Embryonic facial prominence (tissue), 1 donor: Measurements from ENCODE around the gene SPDL1.
A peak's percentile ranks its signal among the peaks of the same experiment; 100 is the strongest.

Experiments
- DNase-seq: peaks from one replicate; pipeline ENCODE4 v3.0.0-alpha.2; 2016; ENCODE audit errors: extremely low spot score

The SPDL1 gene, protein sequence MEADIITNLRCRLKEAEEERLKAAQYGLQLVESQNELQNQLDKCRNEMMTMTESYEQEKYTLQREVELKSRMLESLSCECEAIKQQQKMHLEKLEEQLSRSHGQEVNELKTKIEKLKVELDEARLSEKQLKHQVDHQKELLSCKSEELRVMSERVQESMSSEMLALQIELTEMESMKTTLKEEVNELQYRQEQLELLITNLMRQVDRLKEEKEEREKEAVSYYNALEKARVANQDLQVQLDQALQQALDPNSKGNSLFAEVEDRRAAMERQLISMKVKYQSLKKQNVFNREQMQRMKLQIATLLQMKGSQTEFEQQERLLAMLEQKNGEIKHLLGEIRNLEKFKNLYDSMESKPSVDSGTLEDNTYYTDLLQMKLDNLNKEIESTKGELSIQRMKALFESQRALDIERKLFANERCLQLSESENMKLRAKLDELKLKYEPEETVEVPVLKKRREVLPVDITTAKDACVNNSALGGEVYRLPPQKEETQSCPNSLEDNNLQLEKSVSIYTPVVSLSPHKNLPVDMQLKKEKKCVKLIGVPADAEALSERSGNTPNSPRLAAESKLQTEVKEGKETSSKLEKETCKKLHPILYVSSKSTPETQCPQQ

GRCh38 chr5:169583424-169584220 lies at the start of gene SPDL1:
Gene SPDL1 (plus strand): TSS chr5:169583773. CDS start chr5:169588417, 4,644 bp downstream.
- DNase-seq = peak; percentile 89

GRCh38 chr5:169534311-169534880 lies 49.2 kb upstream of the SPDL1 start:
- no peak for DNase-seq

GRCh38 chr5:169534939-169535338 lies 48.6 kb upstream of the SPDL1 start:
- DNase-seq = no peak

DNA sequence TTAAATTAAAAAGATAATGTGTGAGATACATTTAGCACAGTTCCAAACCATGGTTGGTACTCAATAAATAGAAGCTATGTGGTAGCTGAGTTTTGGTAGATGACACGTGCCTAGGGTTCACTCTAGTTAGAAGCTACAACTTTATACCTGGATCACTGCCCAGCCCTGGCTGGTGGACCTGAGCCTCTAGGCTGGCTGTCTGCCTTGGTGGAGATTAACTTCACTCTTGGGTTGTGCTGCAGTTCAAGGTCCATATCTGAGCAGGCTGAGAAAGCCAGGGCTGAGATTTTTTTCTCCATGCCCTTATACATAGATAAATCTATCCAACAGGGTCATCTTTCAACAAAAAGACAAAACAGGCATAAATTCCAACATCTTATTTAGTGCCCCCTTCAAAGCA lies 44.6 kb upstream of the SPDL1 start:
- DNase-seq = no peak

DNA sequence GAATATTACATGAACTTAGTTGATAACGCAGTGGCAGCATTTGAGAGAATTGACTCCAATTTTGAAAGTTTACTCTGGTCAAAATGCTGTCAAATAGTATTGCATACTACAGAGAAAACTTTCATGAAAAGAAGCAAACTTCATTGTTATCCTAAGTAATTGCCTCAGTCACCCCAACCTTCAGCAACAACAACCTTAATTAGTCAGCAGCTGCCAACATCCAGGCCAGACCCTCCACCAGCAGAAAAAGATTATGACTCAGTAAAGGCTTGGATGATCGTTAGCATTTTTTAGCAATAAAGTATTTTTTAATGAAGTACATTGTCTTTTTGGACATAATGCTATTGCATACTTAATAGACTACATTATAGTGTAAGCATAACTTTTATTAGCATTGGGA lies 40.8 kb upstream of the SPDL1 start:
- no peak for DNase-seq

- DNase-seq = no peak
These were observed 39.2 kb upstream of the SPDL1 start for GRCh38 chr5:169544264-169544950.

DNA sequence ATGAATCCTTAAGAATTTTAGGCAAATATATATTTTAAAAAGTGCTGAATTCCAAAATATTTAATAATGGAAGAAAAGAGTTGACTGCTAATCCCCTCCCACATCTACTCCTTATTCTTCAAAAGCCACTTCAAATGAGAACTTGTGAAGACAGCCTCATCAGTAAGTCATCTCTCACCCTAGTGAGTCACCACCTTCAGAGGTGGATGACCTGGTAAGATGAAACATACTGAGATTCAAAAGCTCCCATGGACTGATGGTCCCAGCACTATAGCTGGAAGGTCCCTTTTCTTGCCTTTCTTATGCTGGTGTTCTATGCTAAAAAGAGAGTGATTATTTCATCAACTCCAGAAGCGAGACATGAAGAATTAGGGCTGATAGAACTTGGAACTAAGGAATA lies 37.8 kb upstream of the SPDL1 start:
- no peak for DNase-seq

- no peak for DNase-seq
These were observed 37.2 kb upstream of the SPDL1 start for GRCh38 chr5:169546346-169546745.

- no peak for DNase-seq
These were observed 36.1 kb upstream of the SPDL1 start for GRCh38 chr5:169547508-169547907.

DNA sequence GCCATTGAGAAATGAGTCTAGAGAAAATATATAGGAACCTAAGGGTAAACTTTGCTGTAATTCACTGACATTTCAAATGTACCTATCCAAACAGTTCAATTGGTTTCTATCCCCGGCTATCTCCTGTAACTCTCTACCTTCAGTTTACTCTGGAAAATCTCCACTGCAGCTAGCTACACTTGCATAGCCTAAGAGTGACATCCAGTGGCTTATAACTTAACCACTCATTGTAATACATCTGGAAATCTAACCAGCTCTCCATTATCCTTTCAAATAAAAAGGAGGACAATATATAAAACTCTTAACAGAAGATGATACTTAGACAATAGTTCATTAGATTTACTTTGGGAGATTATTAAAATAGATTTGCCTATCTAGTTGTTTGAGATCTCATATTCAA lies 35.3 kb upstream of the SPDL1 start:
- peak; percentile 53 for DNase-seq

DNA sequence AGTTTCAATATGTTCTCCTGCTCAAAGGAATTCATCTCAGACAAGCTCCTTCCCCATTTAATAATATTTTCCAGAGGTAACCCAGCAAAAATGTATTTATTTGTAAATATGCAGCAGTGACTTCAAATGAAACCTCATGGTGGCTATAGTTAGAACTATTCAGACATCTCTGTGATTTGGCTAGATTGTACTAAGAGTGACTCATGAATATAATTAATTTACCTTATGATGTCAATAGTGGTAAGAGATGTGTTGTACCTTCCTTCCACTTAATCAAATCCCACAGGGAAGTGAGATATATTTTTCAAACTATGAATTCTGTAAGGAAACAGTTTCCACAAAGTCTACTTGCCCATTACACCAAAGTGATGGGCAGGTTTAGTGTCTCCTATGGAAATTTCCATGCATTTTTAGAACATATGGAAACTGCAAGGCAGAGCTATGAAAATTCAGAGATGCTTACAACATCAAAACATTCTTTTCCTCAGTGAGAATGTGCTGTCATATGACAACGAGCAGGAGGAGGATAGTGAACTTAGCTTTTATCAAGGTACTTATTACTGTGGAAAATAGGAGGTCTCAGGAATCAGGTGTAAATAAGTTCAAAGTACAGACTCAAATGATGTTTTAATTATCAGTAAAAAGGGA lies 34.0 kb upstream of the SPDL1 start:
- DNase-seq = no peak

DNA sequence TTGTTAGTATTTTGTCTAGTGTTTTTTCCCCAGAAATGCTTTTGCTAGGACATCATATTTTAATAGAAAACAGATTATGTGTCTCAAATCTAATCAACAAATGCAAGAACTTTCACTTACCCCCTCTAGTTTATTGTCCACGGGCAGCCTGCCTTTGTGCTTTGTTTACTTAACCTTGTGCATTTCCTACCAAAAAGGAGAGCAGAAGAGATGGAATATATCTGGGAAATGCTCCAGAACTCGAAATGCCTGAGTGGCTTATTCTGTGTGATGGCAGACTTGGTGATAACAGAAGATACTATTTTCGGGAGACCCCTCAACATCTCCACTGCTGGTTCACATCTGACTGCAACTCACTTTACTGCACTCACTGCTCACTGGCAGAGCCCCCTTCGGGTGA lies 33.3 kb upstream of the SPDL1 start:
- no peak for DNase-seq

DNA sequence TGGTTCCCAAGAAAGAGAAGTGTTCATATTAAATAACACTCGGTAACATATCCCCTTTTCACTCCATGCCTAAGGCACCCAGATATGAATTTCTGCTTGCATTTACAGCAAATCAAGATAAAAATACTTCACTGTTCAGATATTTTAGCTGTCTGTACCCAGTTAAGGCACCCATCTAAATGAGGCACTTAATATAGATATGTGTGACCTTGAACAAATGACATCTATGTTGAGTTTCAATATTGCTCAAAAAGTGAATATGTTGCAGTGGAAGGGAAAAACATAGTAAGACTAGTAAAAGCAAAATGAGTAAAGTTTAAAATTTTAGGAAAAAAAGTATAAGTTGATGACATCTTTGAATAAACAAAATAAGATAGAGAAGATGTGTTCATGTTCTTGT lies 32.4 kb upstream of the SPDL1 start:
- no peak for DNase-seq

- no peak for DNase-seq
These were observed 31.9 kb upstream of the SPDL1 start for GRCh38 chr5:169551696-169552095.

DNA sequence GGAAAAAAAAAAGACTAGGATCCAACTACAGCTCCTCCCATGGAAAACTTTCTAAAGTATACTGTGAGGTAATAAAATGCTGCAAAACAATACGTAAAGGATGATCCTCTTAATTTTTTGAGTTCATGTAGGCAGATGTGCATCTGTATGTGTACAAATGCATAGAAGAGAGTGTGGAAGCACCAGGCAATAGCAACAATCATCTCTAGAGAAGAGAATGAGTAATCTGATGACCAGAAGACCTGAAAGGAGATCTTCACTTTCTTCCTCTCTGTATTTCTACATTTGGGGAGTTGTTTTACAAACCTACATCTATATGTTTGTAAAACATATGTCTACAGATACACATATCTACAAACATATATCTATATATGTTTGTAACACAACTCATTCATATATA lies 29.3 kb upstream of the SPDL1 start:
- DNase-seq = no peak

DNA sequence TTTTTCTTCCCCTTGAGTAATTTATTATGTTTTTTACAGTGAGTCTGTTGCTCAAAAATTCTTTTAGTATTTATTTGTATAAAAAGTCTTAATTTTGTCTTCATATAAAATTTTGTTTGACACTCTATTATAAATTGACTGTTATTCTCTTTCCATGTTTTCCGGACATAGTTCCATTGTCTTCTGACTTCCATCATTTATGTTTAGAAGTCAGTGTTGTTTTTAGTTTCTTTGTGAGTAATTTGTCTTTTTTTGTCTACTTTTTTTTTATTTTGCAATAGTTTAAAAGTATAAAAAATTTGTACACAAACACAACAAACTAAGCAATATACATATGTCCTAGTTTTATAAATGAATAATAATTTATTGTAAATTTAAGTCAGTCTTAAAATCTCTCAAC lies 25.7 kb upstream of the SPDL1 start:
- no peak for DNase-seq

DNA sequence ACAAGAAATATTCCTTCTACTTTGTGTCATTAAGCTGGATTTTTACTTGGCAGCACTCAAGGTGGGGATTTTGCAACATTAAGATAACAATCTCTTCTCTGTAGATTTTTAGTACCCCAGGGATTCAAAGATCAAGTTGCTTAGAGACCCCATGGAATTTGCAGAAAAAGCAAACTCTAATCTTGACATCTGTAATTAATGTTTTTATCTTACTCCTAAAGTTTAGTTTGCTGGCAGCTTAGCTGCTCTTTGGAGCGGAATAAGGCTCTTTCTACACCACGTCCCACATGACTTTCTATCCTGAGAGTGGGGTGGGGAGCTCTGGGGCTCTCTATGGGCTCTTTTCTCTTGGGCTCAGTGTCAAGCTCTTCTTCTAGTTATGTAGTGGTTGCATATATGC lies 21.7 kb upstream of the SPDL1 start:
- DNase-seq = no peak

GRCh38 chr5:169563369-169563768 lies 20.2 kb upstream of the SPDL1 start:
- no peak for DNase-seq

DNA sequence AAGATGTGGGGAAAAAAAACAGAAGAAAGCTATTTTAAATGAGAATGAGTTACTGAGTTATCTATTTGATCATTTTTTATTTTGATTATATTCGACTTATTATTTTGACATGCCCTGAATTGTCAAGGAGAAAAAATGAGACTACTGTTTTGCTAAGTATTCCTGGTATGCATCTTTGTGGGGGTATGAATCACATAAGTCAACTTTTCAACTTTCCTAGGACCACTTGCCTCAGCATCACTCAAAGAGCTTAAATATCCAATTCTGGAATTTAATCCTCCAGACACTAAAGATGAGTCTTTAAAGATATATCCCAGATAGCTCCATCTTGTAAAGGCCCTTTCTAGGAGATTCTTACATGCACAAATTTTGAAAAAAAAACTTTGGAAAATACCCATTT lies 17.4 kb upstream of the SPDL1 start:
- DNase-seq = no peak

DNA sequence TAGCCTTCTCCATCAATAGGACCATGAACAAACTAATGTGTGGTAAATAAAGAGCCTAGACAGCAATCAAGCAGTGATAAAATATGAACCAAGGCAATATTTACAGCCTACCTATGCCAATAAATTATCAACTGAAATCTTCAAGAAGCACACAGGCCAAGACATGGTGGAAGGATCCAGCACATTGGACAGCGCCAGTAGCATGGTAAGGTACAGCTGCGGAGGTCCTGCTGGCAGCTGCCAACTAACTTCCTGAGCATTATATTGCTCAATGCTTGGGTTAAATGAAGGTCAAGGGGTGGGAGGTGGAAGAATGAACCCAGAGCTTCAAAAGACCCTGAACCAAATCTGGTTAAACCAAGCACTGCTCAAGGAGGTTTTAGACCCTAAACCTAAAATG lies 16.5 kb upstream of the SPDL1 start:
- no peak for DNase-seq

GRCh38 chr5:169569513-169569912 lies 14.1 kb upstream of the SPDL1 start:
- no peak for DNase-seq
